Measurements from ENCODE around the gene SPATA18.

DNA sequence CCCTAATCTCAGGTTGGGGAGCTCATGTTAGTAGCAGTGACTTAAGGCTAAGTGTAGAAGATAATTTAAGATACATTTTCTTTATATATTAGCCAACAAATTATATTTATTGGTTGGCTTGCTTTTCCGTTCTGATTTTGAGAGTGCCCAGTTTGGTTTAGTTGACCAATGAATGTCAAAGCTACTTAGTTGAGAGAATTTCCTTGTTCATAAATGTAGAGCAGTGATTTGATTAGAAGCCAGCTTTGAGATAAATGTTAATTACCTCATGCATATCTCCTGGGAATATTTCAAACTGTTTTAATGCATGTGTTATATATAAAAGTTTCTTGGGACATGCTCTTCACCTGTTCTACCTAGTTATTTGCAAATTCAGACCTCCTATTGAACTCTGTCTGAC lies 44.3 kb downstream of the SPATA18 start:
- no peak for TF ChIP-seq HDGF (IDR thresholded peaks at IDR 0.05; ENCODE audit: borderline replicate concordance)
- TF ChIP-seq SP1 (IDR thresholded peaks at IDR 0.05): no peak
